Measurements from ENCODE around the gene SLC9A9. TPM values are rescaled to one million over a fixed set of nuclear protein-coding genes. Genes with fewer than 3 reads are reported as not detected.
"Not testable (repeated sequence)": the region's sequence is repeated elsewhere in the genome, so short reads cannot be mapped to it uniquely, and the experiment has no call there.

SLC9A9 gene
- total RNA-seq, 2 donors from 2014 or later, result 7.9 to 17.0 TPM

DNA sequence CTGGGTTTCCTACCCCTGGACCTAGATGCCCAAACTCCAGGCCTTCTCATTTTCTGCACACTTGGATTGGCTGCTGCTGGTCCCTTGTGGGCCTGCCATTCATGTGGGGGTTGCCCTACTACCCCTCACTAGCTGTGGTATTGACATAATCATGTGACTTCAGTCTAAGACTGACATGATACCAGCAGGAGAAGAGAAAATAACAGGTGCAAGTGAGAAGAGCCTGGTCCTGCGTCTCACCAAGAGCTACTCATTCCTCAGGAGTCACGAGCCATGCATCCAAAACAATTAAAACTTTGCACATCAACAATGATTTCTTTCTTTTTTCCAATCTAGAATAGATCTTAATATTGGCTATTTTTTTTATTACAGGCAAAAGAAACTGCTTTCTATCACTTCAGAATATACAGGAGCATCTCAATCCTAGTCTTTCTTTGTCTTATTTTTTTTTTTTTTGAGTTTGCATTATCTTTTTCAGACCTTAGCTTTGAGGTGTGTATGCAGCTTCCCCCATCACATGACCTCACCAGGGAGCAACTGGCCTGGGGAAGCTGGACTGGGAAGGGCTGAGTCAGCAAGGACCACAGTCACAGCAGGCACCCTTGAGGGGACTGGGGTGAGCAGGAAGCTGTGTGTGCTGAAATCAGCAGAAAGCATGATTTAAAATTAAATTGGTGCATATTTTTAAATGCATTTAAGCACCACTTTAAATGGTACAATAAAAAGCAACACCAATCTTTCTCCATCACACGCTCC lies 27.6 kb downstream of the SLC9A9 start:
- ATAC-seq (peak in 1 of 2 donors; percentile 71), DNase-seq (no peak)
- intact Hi-C loops (cut with DNase I), result no loop called here

DNA sequence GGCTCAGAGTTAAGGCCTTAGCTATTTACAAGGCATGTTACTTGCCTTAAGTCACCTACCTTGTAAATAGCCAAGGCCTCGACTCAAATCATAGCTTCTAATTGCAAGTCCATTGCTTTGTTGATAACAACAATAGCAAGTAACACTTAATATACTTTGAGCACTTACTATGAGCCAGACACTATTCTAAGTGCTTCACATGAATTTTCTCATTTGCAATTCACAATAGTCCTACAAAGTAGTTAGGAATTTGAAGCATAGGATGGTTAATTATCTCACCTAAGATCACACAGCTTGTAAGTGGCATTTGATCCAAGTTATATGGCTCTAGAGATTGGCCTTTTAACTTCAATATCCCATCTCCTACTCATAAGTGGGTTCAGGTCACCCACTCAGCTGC lies 28.4 kb downstream of the SLC9A9 start:
- DNase-seq, result no peak
- no peak for ATAC-seq
- intact Hi-C loops (cut with DNase I), result no loop called here

DNA sequence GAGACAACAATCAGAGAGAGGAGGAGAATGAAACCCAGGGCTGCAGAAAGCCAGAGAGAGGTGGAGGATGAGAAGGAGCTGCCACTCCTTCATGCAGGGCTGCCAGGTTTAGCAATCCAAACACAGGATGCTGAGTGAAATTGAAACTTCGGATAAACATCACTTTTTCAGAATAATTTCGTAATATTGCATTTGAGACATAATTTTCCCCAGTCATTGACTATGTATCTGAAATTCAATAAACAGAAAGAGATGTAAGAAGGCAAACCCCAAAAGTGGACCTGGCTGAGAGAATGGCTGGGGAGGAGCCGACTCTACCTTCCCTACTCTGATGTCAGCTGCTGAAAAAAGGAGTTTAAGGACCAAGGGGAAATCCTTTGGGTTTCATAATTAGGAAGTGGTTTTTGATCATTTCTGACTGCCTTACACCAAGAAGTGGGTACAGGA lies 33.8 kb downstream of the SLC9A9 start:
- ATAC-seq (peak in 1 of 2 donors; percentile 51), DNase-seq (peak; percentile 22)
- intact Hi-C loops (cut with DNase I), result no loop called here

DNA sequence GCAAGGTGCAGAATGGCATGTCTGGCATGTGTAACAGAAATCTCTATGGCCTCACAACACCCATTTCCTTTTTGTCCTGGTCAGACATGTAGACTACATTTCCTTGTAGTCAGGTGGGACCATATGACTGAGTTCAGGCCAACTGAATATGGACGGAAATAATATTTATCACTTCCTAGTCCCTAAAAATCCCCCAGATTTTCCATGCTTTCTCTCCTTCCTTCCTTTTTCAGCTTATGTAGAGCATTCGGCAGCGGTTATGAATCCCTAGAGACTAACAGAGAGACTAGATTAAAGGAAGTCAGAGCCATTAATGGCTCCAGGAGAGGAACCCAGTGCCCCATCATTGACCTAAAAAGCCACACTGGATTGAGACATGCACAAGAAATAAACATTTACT lies 35.8 kb downstream of the SLC9A9 start:
- no peak for ATAC-seq
- intact Hi-C loops (cut with DNase I), result no loop called here
- no peak for DNase-seq

DNA sequence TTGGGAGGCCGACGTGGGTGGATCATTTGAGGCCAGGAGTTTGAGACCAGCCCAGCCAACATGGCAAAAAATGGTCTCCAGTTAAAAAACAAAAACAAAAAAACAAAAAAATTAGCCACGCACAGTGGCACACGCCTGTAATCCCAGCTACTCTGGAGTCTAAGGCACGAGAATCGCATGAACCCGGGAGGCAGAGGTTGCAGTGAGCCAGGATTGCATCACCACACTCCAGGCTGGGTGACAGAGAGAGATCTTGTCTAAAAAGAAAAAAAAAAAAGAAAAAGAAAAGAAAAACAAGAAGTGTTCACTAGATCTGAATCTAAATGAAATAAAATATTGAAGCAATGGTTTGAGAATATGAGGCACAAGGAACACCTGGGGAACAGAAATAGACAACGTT lies 36.7 kb downstream of the SLC9A9 start:
- DNase-seq, result peak; percentile 43
- peak; percentile 35 to 50 for ATAC-seq
- intact Hi-C loops (cut with DNase I), result no loop called here

DNA sequence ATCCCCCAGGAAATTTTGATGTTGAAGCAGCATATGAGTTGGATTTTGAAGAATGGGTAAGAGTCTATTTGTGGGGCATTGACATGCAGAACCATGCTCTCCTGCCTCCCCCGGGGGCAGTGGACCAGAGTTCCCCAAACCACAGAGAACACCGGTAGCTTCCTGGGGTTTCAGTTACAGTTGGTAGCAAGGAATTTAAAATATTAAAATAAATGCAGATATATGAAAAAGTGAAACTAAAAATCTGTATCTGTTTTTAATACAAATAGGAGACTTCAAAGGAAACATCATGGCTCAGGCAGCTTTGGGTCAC lies 37.4 kb downstream of the SLC9A9 start:
- DNase-seq (no peak), ATAC-seq (no peak)
- intact Hi-C loops (cut with DNase I), result no loop called here

DNA sequence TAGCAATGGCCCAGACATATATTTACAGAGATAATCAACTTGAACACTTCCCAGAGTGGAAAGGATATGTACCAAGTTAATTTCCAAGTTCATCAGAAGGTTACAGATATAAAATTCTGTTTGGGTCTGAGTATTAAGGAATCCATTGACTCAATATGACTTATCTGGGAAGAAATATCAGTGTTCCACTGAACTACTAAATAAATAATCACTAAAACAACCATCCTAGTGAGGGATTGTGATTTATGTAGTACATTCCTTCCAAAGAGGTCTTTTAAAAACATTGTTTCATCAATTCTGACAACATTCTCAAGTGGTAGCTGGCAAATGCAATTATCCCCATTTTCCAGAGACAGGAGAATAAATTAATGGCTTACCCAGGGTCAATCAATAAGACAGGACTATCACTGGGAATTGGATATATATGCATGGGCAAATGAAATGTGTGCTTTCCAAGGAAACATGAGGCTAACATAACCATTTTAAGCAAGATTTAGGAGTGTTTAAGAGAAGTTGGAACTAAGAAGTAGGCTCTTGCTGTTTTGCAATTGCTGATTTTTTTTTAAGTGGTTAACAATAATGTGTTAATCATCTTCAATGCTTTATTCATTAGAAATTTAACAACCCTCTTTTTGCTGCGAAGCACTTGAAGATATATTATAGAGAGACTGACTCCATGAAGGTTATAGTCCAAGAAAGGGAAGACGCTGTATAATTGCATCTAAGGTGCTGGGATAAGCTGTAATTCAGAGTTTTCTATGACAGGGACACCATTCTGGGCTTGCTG lies 37.9 kb downstream of the SLC9A9 start:
- DNase-seq (no peak), ATAC-seq (no peak)
- intact Hi-C loops (cut with DNase I), result no loop called here

DNA sequence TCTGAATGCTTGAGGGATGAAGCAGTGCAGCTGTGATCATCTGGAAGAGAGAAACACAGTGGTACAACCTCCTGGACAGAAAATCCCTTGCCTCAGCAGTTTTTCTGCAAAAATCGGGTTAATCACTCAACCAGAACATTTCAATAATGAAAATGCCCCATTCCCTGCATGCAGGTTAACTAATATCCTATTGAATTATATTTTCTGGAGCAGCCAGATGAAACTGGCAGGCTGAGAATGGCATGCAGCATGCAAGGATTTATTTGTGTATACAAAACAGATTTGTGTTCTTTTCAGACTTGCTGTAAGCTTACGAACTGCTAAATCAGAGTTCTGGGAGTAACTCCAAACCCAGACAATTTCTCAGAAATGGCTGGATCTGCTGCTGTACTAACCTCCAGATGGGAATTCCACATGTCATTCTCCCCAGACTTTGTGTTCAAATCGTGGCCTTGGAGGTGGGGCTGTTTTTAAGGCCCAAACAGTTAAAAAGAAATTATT lies 39.1 kb downstream of the SLC9A9 start:
- DNase-seq (no peak), ATAC-seq (peak; percentile 69 to 88)
- intact Hi-C loops (cut with DNase I), result no loop called here

DNA sequence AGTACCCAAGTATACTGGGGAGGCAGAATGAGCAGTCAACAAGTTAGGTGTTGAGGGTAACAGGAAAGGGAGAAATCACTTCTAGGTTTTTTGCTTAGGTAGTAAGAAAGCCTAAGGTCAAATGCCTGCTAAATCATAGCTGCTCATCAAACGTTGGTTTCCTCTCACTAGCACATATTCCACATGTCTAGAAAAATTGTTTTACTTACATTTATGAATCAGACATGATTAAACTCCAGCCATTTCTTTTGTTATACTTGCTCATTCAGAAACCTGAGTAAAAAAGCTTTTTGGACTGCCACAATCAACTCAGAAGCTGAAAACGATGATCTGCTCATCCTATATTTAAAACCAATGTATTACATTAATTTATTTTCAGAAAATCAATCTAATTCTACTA lies 40.2 kb downstream of the SLC9A9 start:
- DNase-seq, result no peak
- ATAC-seq, result no peak
- intact Hi-C loops (cut with DNase I), result no loop called here

DNA sequence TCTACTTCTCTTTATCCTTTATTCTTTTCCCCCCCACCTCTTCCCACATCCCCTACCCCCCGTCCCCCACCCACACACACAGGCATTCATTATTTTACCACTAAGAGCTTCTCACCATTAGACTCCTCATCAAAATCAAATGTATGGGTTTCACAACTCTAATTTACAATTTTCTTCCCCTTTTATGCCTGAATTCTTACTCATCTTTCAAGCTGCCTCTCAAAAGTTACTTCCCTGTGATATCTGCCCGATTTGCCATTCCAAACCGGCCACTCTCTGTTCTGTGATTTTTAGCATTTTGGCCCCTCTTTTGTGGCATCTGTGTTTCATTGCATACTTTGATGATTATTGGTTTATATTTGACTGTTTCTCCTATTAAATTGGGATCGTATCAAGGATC lies 42.2 kb downstream of the SLC9A9 start:
- DNase-seq (no peak), ATAC-seq (no peak)
- intact Hi-C loops (cut with DNase I), result no loop called here

DNA sequence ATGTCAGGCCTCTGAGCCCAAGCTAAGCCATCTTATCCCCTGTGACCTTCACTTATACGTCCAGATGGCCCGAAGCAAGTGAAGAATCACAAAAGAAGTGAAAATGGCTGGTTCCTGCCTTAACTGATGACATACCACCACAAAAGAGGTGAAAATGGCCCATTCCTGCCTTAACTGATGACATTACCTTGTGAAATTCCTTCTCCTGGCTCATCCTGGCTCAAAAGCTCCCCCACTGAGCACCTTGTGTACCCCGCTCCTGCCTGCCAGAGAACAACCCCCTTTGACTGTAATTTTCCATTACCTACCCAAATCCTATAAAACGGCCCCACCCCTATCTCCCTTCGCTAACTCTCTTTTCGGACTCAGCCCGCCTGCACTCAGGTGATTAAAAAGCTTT lies 42.8 kb downstream of the SLC9A9 start:
- ATAC-seq; intact Hi-C loops (cut with DNase I); DNase-seq: not testable (repeated sequence)

DNA sequence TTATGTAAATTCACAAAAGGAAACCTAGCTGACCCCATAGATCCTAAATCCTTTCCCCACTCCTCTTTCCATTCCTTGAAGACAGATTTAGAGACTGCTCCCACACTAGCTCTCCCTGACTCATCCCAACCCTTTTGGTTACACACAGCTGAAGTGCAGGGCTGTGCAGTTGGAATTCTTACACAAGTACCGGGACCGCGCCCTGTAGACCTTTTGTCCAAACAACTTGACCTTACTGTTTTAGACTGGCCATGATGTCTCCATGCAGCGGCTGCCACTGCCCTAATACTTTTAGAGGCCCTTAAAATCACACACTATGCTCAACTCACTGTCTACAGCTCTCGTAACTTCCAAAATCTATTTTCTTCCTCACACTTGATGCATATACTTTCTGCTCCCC lies 47.2 kb downstream of the SLC9A9 start:
- ATAC-seq; DNase-seq; intact Hi-C loops (cut with DNase I): not testable (repeated sequence)

DNA sequence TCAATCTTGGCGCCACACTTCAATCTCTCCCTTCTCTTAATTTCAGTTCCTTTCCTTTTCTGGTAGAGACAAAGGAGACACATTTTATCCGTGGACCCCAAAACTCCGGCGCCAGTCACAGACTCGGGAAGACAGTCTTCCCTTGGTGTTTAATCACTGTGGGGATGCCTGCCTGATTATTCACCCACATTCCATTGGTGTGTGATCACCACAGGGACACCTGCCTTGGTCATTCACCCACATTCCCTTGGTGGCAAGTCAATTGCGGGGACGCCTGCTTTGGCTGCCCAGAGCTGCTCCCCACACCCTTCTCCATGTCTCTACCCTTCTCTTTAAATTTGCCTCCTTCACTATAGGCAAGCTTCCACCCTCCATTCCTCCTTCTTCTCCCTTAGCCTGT lies 50.1 kb downstream of the SLC9A9 start:
- DNase-seq; intact Hi-C loops (cut with DNase I); ATAC-seq: not testable (repeated sequence)

DNA sequence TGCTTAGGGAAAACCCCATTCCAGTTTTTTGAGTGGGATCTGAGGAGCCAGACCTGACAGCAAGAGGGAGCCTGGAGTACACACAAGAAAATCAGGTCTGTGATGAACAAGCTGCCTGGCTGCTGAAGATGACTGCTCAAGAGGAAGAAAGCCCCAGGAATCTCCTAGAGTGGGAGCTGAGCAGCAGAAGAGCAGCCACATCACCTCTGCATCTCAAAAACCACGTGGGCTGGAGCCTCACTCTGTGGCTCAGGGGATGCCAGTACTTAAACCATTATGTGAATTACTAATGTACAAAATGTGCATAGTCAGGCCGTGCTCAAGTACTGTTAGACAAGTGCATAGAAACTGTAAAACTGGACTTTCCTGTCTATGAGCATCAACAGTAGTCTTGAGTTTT lies 52.4 kb downstream of the SLC9A9 start:
- no peak for ATAC-seq
- DNase-seq, result no peak
- intact Hi-C loops (cut with DNase I), result no loop called here

DNA sequence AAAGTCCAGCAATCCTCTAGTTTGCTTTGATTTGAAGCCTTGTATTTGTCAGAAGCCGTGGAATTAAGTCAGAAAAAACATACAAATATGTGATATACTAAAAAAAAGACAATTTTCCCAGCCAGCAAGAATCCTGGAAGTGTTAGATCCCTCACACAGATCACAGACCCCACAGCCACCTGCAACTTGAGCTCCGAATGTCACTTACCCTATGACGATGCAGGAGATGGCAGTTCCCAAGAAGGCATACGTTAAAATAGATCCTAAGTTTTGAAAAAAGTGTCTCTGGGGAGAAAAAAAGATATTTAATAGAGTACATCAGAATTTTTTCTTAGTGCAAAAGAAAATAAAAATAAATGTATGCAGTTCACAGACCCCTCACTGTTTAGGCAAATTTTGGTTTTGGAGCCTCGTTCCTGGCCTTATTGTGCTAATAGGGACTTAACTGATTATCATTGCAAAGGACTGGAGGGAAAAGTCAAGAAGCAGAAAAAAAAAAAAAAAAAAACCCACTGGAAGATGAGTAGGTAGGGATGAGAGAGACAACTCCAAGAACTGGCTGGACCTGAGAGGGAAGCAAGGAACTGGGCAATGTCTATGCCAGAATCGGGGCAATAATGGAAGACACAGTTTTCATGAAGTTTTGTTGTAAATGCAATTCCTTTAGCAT lies 53.3 kb downstream of the SLC9A9 start:
- intact Hi-C loops (cut with DNase I), result no loop called here
- DNase-seq (no peak), ATAC-seq (no peak)

DNA sequence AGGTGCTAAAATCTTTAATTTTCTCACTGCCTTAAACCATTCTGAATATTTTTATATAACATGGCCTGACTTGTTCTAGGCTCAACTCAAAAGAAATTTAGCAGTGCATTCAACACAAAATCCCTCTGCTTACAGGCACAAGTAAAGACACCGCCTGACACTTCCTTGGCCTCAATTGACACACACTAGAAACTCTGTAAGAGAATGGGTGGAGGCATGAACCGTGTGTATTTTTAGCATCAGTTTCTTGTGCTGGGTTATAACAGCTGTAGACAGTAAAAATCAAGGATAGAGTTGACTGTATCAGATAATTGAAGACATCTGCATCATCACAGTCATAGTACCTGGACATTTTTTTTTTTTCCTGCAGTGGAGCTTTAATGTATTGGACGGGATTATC lies 54.3 kb downstream of the SLC9A9 start:
- peak in 1 of 2 donors; percentile 53 for ATAC-seq
- intact Hi-C loops (cut with DNase I), result no loop called here
- no peak for DNase-seq

DNA sequence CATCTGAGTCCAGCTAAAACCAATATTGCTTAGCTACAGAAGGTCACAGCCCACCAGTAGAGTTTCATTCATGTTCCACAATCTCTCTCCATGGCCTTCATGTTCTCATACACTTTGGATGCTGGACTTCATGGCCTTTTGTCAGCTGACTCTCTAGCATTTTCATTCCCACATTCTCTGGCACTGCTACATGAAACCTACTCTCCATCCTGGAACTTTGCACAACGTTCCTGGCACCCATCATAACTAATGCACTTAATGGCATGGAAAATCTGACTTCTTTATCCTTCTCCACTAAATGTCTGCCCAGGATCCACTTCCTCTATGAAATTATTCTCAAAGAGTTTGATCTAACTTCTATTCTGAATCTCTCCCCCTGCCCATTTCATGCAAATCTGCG lies 56.9 kb downstream of the SLC9A9 start:
- no peak for ATAC-seq
- intact Hi-C loops (cut with DNase I), result no loop called here
- DNase-seq, result no peak

DNA sequence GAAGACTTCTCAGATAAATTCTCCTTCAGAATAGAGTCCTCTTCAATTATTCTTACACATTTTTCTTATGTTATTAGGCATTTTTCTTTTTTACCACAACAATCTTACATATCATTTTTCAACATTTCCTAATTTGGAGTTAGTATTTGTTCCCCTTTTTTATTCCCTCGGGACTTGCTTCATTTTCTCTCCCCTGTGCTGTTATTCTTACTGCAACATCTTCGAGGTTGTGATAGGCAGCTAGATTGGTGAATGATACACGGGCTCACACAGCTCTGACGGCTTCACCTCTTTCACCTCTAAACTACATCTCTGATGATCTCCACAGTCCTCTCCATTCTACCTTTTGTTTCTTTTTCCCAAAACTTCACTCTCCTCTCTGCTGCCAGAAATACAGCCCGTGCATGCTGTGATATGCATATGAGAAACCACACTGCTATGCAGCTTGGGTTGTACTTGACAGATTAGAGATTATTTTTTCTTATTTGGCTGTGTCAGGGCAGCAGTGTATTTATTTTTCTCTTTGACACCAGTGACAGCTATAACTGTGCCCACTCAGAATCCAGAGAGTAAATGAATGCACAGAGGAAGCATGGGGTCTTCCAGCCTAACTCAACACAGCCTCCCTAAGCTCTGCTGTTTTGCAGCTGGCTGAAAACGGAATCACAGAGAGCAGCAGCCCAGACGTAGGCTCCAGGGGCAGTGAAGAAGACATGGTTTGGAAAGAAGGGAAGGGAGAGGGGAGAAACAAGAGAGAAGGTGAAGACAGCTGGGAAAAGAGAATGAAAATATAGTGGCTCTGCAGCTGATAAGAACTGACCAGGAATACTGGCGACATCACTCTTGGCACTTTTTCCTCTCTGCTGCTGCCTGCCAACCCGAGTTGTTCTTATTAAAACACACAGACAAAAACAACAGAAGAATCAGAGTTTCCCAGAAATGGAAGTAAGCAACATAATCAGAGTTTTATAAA lies 61.8 kb downstream of the SLC9A9 start:
- intact Hi-C loops (cut with DNase I), result no loop called here
- peak; percentile 25 for DNase-seq
- ATAC-seq, result peak; percentile 72 to 82

DNA sequence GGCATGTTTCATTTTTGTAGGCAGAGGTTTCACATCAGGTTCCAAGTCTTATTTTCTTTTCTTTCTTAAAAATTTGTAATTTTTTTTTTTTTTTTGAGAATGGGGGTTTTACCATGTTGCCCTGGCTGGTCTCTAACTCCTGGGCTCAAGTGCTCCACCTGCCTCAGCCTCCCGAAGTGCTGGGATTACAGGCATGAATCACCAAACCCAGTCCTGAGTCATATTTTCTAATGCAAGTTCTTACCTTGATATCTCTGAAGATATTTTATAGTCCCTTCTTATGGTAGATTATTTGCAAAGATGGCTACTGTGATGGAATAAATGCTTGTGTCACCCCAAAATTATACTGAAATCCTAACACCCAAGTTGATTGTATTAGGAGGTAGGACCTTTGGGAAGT lies 63.8 kb downstream of the SLC9A9 start:
- ATAC-seq (no peak), DNase-seq (no peak)
- intact Hi-C loops (cut with DNase I), result no loop called here
